GM12873 (cell line): ENCODE measurements around the gene UROC1.
A peak's percentile ranks its signal among the peaks of the same experiment; 100 is the strongest.

Experiments used
- TF ChIP-seq, protein P1 (sequence below): IDR thresholded peaks from 2 replicates; pipeline ENCODE4 v1.5.1; 2012; ENCODE audit warnings: low read depth, mild to moderate bottlenecking, moderate library complexity, low read length, control low read depth; ENCODE audit not compliant: insufficient read depth; ENCODE audit errors: missing control alignments

UROC1 gene

DNA sequence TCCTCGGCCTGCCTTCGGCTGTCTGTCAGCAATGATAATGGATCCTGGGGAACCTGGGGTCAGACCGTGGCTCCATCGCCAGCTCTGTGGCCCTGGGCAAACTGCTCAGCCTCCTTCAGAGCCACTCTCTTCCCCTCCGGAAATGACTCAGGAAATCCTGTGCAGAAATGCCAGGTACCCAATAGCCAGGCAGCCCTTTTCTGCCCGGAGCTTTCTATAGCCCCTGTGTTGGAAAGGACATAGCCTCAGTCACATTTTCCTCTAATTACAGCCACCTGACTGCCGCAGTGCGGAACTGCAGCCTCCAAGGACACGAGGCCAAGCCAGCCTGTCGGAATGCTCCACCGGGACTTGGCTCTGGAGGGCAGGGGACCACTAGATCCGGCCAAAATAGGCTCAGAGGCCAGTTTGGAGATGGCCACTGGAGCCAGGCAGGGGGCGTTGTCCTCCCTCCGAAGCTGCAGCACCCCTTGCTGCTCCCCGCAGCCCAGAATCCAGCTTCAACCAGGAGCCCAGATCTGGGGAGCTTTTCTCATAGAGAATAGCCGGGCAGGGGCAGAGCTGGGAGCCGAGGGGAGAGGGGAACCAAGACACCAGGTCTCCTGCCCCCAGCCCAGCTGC is 30.3 kb downstream of the UROC1 start:
- TF ChIP-seq, protein P1, sequence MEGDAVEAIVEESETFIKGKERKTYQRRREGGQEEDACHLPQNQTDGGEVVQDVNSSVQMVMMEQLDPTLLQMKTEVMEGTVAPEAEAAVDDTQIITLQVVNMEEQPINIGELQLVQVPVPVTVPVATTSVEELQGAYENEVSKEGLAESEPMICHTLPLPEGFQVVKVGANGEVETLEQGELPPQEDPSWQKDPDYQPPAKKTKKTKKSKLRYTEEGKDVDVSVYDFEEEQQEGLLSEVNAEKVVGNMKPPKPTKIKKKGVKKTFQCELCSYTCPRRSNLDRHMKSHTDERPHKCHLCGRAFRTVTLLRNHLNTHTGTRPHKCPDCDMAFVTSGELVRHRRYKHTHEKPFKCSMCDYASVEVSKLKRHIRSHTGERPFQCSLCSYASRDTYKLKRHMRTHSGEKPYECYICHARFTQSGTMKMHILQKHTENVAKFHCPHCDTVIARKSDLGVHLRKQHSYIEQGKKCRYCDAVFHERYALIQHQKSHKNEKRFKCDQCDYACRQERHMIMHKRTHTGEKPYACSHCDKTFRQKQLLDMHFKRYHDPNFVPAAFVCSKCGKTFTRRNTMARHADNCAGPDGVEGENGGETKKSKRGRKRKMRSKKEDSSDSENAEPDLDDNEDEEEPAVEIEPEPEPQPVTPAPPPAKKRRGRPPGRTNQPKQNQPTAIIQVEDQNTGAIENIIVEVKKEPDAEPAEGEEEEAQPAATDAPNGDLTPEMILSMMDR = peak; percentile 3

DNA sequence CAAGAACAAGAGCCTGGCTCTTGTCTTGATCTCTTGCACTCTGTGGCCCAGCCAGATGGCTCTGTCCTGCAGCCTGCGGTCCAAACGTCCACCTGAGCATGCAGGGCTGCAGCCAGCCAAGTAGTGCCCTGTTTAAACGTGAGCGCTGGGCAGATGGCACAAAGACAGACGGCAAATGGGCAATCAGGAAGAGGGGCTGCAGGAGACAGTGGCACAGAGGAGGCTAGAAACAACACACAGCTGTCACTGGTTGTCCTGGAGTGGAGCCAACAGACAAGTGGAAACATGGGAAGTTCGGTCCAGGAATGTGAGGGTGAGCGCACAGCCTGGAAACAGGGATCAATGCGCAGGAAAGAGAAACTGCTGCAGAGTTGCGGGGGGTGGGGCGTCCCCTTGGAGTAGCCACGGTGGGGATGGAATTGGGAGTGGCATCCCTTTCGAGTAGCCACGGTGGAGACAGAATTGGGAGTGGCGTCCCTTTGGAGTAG is 31.2 kb downstream of the UROC1 start:
- TF ChIP-seq, protein P1 = no peak

DNA sequence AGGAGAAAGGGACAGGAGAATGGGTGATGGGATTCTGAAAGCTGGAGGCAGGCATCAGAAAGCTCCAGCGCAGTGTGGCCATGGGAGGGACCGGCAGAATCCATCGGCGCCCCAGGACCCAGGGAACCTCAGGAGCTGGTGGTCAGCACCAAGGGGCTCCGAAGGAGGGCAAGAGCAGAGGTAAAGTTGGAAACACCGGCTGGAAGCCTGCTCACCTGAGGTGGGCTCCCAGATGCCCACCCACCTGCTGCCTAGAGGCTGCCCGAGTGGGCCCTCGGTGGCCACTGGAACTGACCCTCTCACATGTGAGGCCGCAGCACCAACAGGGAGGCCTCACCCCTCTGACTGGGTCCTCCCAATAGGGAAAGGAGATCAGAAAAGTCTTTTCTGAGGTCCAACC is 31.6 kb downstream of the UROC1 start:
- TF ChIP-seq, protein P1 = no peak

DNA sequence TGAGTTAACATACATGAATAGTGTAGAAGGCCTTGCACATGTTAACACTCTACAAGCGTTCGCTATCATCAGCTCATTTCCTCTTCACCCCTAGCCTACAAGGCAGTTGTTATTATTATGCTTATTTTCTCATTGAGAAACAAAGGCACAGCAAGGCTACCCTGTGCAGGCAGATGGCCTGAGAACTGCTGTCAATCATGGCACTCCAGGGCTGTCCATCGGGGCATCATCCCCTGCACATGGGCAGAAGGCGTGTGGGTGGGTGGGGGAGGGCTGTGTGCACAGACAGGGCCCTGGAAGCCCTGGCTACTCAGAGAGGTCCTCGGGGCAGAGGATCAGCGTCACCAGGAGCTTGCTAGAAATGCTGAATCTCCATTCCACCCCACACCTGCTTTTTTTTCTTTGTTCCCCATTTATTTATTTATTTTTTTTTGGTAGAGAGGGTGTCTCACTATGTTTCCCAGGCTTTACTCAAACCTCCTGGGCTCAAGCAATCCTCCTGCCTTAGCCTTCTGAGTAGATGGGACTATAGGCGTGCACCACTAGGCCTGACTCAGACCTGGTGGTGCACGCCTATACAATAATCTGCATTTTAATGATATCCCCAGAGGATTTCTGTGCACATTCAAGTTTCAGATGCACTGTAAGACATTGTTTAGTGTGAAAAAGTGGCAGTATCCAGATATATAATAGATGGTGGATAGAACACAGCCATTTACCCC is 32.2 kb downstream of the UROC1 start:
- TF ChIP-seq, protein P1 = no peak

DNA sequence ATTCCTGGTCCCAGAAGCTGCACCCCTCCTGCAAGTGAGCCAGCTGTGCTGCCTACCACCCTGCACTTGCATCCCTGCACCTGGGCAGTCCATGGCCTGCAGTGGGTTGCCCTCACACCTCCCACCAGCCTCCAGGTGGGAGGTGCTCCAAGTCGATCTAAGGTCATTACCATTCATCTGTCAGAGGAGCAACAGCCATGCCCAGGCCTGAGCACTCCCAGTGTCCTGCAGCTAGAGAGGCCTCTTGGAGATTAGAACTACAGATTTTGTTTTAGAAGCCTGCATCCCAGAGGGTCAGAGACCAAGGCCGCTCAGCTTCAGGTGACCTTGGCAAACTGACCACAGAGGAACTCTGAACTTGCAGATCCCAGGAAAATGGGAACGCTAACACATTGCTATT is 32.9 kb downstream of the UROC1 start:
- TF ChIP-seq, protein P1 = no peak

DNA sequence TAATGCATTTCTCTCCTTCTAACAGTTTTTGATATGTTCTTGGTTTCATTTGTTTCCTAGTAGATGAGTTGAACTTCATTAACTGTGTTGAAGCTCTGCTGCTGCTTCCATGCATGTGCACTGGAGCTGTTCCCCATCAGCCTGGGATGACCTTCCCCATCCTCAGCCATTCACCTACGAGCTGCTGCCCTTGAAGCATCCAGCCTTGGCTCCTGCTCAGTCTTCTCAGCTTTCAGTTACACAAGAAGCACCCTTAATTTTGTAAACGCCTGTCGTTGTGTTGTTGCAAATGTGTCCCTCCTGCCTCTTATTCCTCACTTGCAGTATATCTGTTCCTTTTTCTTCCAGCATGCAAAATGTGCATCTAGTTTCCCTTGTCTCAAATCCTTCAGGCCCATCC is 33.4 kb downstream of the UROC1 start:
- TF ChIP-seq, protein P1 = no peak

DNA sequence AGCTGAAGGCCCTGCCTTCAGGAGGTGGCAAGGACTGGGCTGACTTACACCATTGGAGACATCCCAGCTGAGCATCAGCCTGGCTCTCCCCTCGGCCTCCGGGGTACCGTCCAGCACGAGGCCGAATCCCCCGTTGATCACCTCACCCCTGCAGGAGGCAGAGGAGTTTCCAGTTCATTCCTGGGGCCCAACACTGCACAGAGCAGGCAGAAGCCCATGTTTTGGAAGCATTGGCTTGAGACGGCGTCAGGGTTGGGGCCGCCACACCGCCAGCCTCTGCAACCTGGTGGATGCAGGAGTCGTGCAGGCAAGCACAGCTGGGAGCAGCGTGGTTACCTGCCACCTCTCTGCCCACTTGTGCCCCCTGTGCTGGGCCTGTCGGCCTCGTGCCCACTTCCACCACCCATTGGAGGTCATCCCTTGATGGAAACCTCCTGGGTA is 34.2 kb downstream of the UROC1 start:
- TF ChIP-seq, protein P1 = no peak
